KOPT-K1 (cell line): ENCODE results near the gene NINL.

Source experiments
- H3K27ac ChIP-seq: fragments of 200-600 bp; sonication (generic); 2 replicates; pipeline ENCODE4 v1.5.1; 2016; ENCODE audit warnings: antibody characterized with exemption, mild to moderate bottlenecking, low read depth, low read length; ENCODE audit not compliant: poor library complexity, severe bottlenecking
- H3K36me3 ChIP-seq: fragments of 200-600 bp; sonication (generic); 2 replicates; pipeline ENCODE4 v1.5.1; 2017; ENCODE audit warnings: antibody characterized with exemption, mild to moderate bottlenecking, low read length, moderate library complexity; ENCODE audit not compliant: insufficient read depth
- H3K9me3 ChIP-seq: fragments of 200-600 bp; sonication (generic); 2 replicates; pipeline ENCODE4 v1.5.1; 2017; ENCODE audit warnings: antibody characterized with exemption, low read length, mild to moderate bottlenecking; ENCODE audit not compliant: insufficient read depth, poor library complexity, severe bottlenecking

The NINL gene

GRCh38 chr20:25457886-25458680 is 127.2 kb downstream of the NINL start:
- Histone ChIP-seq H3K27ac (no peak overlapping the region), H3K36me3 (peaks cover 94% of the 10 kb centered on the region), H3K9me3 (no peaks in the 10 kb centered on the region)

DNA sequence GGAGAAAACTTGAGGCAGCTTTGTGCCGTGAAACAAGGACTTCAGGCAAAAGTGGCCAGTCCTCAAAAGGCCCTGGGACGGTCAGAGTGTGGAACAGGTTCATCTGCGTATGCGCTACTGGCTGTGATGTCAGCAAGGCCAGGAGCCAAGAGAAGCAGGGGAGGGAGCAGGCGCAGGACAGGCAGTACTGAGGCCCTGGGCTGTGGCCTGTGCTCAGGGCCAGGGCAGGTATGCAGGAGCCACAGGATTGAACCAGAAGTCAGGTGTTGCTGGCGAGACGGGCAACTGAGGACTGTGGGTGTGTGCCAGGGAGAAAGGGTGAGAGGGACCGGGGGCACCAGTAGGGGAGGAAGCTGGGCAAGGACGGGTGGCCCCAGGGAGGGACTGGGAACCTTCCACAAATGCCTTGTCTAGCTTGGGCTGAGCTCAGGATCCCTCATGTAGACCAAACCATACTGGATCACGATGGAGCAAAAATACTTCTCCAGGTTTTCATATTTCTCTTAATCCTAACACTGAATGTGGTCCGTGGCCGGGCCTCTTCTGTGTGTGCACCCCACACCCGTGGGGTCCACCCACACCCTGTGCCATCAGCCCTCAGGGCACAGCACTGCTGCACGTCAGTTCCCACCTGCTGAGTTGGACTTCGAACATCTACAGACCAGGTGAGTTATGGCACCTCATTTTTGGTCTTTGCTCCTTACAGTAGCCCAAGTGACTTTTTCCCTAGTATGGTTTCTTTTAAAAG is 131.0 kb downstream of the NINL start:
- Histone ChIP-seq H3K27ac (no peak overlapping the region), H3K36me3 (peaks cover 91% of the 10 kb centered on the region), H3K9me3 (no peaks in the 10 kb centered on the region)

GRCh38 chr20:25453035-25453810 is 132.1 kb downstream of the NINL start:
- Histone ChIP-seq H3K36me3 (peaks cover 91% of the 10 kb centered on the region), H3K9me3 (peaks cover 3% of the 10 kb centered on the region), H3K27ac (no peak overlapping the region)

DNA sequence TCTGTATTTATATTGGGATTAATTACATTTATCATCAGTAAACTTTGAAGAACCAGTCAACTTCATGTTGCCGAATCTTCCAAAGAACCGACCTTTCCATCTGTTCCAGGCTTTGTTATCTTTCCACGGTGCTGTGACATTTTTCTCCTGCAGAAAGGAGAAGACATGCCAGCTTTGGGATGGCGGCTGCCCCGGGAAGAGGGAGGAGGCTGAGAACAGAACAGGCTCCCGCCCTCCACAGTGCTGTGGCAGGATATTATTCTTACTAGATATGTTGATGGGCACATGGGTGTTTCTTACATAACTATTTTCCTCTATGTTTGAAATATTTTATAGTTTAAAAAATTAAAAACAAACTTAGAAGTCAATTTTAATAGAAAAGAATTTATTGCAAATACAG is 133.0 kb downstream of the NINL start:
- Histone ChIP-seq H3K27ac (no peak overlapping the region), H3K36me3 (peaks cover 91% of the 10 kb centered on the region), H3K9me3 (peaks cover 10% of the 10 kb centered on the region)

DNA sequence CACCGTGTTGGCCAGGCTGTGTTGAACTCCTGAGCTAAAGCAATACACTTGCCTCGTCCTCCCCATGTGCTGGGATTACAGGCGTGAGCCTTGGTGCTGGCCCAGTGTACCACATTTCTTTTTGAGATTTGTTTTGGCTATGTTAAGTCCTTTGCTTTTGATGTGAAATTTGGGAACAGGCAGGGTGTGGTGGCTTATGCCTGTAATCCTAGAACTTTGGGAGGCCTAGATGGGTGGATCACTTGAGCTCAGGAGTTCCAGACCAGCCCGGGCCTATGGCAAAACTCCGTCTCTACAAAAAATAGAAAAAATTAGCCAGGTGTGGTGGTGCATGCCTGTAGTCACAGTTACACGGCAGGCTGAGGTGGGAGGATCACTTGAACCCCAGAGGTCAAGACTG is 137.7 kb downstream of the NINL start:
- peaks cover 10% of the 10 kb centered on the region for H3K9me3 ChIP-seq
- peaks cover 95% of the 10 kb centered on the region for H3K36me3 ChIP-seq
- no peak overlapping the region for H3K27ac ChIP-seq

- Histone ChIP-seq H3K36me3 (peaks cover 99% of the 10 kb centered on the region), H3K9me3 (peaks cover 10% of the 10 kb centered on the region), H3K27ac (no peak overlapping the region)
Observed at GRCh38 chr20:25444556-25444955, 140.8 kb downstream of the NINL start.

DNA sequence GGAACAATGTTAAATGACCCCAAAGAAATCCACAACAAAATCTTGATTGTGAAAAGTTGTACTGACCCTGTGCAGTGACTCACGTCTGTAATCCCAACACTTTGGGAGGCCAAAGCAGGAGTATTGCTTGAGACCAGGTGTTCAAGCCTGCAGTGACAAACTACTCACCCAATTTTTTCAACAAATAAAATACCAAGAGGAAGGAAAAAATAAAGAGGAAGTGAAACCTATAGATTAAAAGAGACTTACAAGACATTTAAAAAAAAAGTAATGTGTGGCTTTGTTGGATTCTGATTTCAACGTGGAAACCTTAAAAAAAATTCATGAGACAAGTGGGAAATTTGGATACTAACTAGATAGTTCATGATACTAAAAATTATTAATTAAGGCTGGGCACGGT is 146.0 kb downstream of the NINL start:
- no peaks in the 10 kb centered on the region for H3K9me3 ChIP-seq
- H3K27ac ChIP-seq = no peak overlapping the region
- H3K36me3 ChIP-seq = peaks cover 96% of the 10 kb centered on the region

DNA sequence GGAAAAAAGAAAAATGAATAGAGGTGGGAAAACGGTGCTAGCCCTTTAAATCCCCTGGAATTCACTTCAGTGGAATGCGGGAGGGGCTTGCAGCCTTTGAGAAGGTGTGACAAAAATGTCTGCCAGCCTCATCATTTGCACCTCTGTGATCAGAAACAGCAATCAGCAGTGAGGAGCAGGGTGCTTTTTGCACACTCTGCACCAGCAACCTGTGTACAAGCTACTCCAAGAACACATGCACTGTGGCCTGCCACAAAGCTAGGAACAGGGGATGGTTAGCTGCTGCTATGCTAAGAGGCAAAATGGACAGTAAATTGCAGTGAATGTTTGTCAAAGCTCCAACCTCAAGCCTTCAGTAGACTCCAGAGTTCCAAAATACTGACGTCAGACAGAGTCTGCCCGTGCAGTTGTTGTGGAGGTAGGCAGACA is 148.2 kb downstream of the NINL start:
- H3K36me3 ChIP-seq = peaks cover 95% of the 10 kb centered on the region
- H3K27ac ChIP-seq = no peak overlapping the region
- H3K9me3 ChIP-seq = no peaks in the 10 kb centered on the region

- peaks cover 96% of the 10 kb centered on the region for H3K36me3 ChIP-seq
- H3K27ac ChIP-seq = no peak overlapping the region
- peaks cover 7% of the 10 kb centered on the region for H3K9me3 ChIP-seq
Observed at GRCh38 chr20:25424536-25424935, 160.8 kb downstream of the NINL start.

- Histone ChIP-seq H3K36me3 (peaks cover 96% of the 10 kb centered on the region), H3K9me3 (no peaks in the 10 kb centered on the region), H3K27ac (no peak overlapping the region)
Observed at GRCh38 chr20:25422032-25422431, 163.3 kb downstream of the NINL start.

DNA sequence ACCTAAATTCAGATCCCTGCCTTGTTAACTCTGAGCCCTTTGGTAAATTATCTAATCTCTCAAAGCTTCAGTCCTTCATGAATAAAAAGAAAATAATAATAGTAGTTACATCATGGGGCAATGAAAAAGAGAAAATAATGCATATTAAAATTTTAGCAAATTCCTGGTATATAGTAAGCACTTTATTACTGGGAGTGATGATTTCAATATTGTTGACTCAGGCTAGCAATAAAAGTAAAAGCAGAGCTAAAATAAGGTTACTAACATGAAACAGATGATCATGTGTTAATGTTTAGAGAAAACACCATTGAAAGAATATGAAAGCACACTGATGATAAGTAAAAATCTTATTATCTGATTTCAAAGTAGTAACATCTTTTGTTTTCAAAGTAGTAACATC is 164.2 kb downstream of the NINL start:
- no peaks in the 10 kb centered on the region for H3K9me3 ChIP-seq
- peaks cover 96% of the 10 kb centered on the region for H3K36me3 ChIP-seq
- no peak overlapping the region for H3K27ac ChIP-seq

DNA sequence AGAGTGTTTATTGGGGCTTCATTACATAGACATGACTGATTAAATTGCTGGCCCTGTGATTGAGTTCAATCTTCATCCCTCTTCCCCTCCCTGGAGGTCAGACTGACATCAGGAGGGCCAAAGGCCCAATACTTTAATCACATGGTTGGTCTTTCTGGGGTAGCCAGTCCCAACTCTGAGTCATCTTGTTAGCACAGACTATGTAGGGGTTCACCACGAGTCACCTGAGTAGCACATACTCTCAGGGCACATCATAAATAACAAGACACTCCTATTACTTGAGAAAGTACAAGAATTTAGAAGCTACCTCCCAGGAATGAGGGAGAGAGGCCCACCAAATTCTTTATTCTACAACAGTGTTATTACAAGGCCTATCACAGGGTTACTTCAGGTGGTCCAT is 166.6 kb downstream of the NINL start:
- Histone ChIP-seq H3K27ac (no peak overlapping the region), H3K36me3 (peaks cover 97% of the 10 kb centered on the region), H3K9me3 (no peaks in the 10 kb centered on the region)

DNA sequence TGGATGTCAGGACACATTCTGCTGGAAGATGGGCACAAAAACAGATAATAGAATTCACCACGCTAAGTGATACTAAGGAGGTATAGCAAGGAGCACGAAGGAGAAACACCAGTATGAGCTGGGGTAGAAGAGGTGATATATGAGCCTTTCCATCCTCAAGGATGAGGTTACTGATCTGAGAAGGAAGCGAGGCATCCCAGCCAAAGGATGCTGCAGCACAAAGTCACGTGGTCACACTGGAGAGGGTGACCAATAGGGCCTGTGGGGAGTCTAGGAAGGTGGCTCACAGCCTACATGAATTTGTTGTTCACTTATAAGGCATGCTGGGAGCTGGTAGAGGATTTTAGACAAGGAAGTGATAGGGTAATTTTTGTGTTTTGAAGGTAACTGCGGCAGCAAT is 176.4 kb downstream of the NINL start:
- Histone ChIP-seq H3K36me3 (peaks cover 44% of the 10 kb centered on the region), H3K9me3 (peaks cover 8% of the 10 kb centered on the region), H3K27ac (peak overlapping the region; percentile 92)

DNA sequence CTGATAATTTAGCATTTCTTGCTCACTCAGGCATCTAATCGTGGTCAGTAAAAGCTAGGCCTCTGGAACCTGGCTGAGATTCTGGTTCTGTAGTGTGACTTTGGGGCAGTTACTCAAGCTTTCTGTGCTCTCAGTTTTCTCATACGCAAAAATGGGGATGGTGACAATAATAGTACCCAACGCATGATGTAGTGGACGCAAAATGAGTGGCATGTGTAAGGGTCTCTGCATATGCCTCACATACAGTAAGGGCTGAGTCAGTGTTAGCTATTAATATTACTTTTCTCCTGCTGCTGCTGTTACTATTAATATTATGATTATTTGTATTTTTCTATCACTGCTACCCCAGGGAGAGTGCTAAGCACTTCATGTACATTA is 177.2 kb downstream of the NINL start:
- peaks cover 37% of the 10 kb centered on the region for H3K36me3 ChIP-seq
- peaks cover 16% of the 10 kb centered on the region for H3K9me3 ChIP-seq
- H3K27ac ChIP-seq = peak overlapping the region; percentile 92
